OCI-LY7 (cell line): ENCODE measurements around the gene MRGPRE.

Experiments used
- CTCF ChIP-seq: fragments of 200-600 bp; sonication (generic); conservative IDR thresholded peaks from 2 replicates; pipeline ENCODE4 v1.5.1; 2014; ENCODE audit warnings: mild to moderate bottlenecking, antibody characterized with exemption, low read length, moderate library complexity, mixed read lengths
- EZH2phosphoT487 ChIP-seq: fragments of 200-600 bp; sonication (generic); IDR thresholded peaks from 2 replicates; pipeline ENCODE4 v1.6.1; 2018; ENCODE audit warnings: low read depth, borderline replicate concordance, mild to moderate bottlenecking, mixed run types, antibody characterized with exemption, low read length, moderate library complexity, mixed read lengths

GRCh38 chr11:3237119-3237518, 4.9 kb upstream of the MRGPRE start:
- TF ChIP-seq CTCF, result no peak
- TF ChIP-seq EZH2phosphoT487, result no peak
